Measurements from ENCODE around the gene PPP1R2C.

Gene PPP1R2C

GRCh38 chrX:42732506-42732905 is 45.5 kb downstream of the PPP1R2C start:
- DNase-seq (ENCODE audit: low spot score) (no peak), ATAC-seq (ENCODE audit: low read depth) (no peak)
- no peak overlapping the region for H3K4me3 ChIP-seq (ENCODE audit: severe bottlenecking)
- H3K27me3 ChIP-seq (ENCODE audit: insufficient read depth, poor library complexity, severe bottlenecking), result no peaks in the 10 kb centered on the region
- TF ChIP-seq, protein P1, sequence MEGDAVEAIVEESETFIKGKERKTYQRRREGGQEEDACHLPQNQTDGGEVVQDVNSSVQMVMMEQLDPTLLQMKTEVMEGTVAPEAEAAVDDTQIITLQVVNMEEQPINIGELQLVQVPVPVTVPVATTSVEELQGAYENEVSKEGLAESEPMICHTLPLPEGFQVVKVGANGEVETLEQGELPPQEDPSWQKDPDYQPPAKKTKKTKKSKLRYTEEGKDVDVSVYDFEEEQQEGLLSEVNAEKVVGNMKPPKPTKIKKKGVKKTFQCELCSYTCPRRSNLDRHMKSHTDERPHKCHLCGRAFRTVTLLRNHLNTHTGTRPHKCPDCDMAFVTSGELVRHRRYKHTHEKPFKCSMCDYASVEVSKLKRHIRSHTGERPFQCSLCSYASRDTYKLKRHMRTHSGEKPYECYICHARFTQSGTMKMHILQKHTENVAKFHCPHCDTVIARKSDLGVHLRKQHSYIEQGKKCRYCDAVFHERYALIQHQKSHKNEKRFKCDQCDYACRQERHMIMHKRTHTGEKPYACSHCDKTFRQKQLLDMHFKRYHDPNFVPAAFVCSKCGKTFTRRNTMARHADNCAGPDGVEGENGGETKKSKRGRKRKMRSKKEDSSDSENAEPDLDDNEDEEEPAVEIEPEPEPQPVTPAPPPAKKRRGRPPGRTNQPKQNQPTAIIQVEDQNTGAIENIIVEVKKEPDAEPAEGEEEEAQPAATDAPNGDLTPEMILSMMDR (IDR thresholded peaks at IDR 0.05; ENCODE audit: poor library complexity, severe bottlenecking), result no peak
- H3K27ac ChIP-seq (ENCODE audit: poor library complexity, severe bottlenecking), result no peak overlapping the region
- no peaks in the 10 kb centered on the region for H3K4me1 ChIP-seq (ENCODE audit: insufficient read depth, poor library complexity, severe bottlenecking)
- no peaks in the 10 kb centered on the region for H3K36me3 ChIP-seq (ENCODE audit: low read depth)
- no peaks in the 10 kb centered on the region for H3K9me3 ChIP-seq (ENCODE audit: severe bottlenecking)
